NCI-H2029 (cell line): ENCODE results near the gene TIAL1.
"Not testable (repeated sequence)": the region's sequence is repeated elsewhere in the genome, so short reads cannot be mapped to it uniquely, and the experiment has no call there.

Experiments used
- DNase-seq: peaks from one replicate; lab custom pipeline; 2025; lab: John Stamatoyannopoulos, UW

The TIAL1 gene

DNA sequence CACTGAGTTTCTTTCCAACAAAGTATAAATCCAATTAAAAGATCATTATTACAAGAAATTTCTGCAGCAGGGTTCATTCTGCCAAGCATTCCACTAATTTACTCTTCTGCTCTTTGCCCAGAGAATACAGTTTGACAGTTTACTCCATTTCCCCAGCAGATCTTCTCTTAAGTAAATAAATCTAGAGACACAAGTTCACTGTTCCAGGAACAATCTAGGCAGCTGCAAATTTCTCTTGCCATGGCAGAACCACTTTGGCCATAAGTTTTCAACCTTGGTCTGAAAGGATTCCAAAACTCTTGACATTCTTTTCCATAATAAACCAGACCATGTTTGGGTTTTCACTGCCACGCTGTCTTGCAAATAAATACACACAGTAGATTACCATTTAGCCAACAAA is 65.7 kb downstream of the TIAL1 start:
- DNase-seq = no peak

DNA sequence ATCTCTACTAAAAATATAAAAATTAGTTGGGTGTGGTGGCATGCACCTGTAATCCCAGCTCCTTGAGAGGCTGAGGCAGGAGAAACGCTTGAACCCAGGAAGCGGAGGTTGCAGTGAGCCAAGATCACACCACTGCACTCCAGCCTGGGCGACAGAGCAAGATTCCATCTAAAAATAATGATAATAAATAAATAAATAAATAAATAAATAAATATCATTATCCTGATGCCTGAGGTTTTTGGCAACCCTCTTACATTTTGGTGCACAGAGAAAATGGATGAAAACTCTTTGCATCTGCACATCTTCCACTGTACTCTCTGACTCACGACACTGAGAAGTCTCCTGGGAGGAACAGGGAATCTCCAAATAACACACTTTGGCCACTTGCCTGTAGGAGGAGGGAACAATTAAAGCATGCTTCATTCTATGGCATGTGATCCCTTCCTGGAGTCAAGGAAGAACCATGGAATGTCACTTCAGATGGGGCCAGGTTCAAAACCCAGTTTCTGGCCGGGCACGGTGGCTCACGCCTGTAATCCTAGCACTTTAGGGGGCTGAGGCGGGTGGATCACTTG is 68.0 kb downstream of the TIAL1 start:
- not testable (repeated sequence) for DNase-seq

DNA sequence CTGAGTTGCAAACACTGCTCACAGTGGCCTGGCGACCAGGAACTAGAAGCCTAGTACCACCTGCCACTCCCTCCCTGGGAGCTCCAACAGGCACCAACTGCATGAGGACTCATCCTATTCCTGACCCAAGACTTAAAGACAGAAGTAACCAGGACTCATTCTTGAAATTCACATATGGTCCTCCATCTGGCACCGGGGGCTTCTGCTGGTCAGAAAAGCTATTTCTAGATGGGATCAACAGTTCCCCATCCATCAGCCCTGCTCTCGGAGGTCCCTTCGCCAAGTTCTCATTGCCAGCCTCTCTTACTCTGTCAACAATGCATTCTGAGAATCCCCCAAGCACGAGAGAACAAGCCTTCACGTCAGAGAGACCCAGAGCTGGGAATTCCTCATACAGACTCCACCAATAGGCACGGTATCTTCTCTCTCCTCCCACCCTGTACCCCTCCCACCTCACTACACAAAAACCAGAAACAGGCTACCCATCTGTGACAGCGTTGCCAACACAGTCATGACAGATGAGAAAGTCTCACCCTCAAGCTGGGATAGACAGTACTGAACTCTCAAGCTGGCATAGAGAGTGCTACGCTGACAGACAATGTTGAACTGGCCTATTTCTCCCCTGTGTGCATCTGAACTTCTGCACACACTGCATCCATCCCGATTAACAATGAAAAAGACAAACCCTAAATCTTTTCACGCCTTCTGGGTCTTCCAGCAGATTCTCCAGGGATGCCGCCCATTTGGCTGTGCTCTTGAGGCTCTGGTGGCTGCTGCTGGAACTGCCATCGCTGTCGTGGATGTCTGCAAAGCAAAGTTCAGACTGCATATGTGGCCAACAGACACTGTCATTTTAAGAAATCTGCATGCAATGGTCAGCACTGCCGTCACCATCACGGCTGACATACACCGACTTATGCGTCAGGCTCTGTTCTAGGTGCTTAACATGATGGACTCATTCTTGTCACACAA is 69.9 kb downstream of the TIAL1 start:
- DNase-seq = no peak

DNA sequence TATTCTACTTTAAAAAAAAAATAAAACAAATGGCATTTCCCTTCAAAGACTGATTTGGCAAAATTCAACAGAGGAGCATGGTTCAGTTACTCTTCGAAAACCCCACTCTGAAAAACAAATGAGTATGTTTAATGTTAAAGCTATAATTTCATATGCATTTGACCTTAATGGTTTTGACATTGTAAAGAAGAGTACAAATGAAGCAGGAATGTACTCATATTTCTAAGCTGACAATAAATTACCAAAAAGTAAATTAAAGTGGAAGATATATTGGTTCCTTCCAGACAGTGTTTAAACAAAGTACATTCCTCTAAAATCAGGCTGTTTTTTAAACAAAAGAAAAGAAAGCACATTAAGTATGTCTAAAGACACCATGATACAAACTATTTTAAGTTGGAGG is 70.6 kb downstream of the TIAL1 start:
- no peak for DNase-seq

DNA sequence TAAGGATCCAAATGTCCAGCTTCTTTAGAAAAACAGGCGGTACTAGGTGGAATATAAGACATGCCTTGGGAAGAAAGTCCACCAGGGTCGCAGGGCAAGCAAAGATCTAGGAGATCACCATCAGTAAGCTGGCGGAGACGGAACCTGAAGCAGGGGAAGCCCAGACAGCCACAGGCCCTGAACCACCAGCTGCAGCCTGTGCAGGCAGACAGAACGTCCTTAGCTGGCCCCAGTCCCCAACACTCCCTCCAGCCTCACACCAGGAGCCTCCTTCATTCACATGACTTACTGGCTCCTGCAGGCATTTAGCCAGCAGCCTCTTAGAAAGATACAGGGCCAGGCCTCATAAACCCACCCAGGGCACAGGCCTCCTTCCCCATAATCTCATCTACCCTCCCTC is 71.6 kb downstream of the TIAL1 start:
- DNase-seq = no peak

DNA sequence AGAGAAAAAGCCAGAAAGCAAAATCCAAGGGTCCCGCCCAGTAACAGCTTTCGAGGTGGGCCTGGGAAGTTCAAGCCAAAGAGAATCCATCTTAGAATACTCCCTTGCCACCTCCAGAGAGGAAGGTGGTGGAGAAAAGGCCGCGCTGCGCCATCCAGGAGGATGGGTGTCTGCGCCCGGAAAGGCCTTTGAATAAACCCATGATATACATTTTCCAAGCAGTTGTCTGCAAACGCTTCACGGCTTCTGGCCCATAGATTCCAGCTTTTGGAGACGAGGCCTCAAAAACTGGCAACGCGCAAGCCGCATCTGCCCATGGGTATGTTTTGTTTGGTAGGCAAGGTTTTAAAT is 72.1 kb downstream of the TIAL1 start:
- DNase-seq = no peak

DNA sequence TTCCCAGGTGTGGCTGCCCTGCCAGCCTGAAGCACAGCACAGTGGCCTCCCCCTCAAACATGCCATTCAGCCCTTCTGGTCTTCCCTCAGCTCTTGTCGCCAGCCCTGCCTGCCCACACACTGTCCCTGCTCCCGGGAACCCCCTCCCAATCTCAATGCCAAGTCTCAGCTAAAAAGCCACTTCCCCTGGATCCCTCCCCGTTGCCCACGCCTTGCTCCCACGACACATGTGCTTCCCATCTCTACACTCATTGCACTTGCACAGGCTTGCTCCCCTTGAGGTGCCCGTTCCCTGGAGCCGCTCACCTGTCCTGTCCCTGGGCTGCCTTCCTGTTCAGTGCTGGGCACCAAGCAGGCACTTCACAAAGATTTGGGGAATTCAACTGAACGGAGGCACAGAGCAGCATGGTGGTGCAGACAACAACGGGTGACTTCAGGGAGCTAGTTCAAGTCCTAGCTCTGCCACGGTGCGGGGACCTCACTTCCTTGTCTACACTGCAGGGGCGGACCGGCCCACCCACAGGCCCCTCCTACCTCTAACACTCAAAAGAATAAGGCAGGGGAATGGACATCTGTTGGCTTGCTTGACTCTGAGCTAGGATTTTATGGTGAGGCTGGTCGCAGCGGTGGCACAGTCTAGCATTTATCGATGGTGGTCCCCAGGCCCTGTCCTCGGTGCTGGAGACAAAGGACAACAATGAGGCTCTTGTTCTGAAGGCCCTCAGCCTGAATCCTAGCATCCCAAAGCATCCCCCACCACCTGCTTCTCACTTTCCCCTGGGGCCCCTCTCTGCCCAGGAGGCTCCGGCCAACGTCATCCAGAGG is 72.7 kb downstream of the TIAL1 start:
- DNase-seq = no peak
